Measurements from ENCODE around the gene CLSTN2. TPM values are rescaled to one million over a fixed set of nuclear protein-coding genes. Genes with fewer than 3 reads are reported as not detected.

CLSTN2 gene
- total RNA-seq, 4 donors from 2014 or later = 19.5 to 66.7 (median 42.5) TPM

- no peak for TF ChIP-seq CTCF (IDR thresholded peaks at IDR 0.05; ENCODE audit: low read depth)
These were observed 349.4 kb downstream of the CLSTN2 start for GRCh38 chr3:140284372-140284771.

- no peak for TF ChIP-seq CTCF (IDR thresholded peaks at IDR 0.05; ENCODE audit: low read depth)
These were observed 350.4 kb downstream of the CLSTN2 start for GRCh38 chr3:140285380-140285779.

- TF ChIP-seq CTCF (IDR thresholded peaks at IDR 0.05; ENCODE audit: low read depth) = no peak
These were observed 353.6 kb downstream of the CLSTN2 start for GRCh38 chr3:140288595-140288994.

GRCh38 chr3:140290105-140290504 lies 355.1 kb downstream of the CLSTN2 start:
- no peak for TF ChIP-seq CTCF (IDR thresholded peaks at IDR 0.05; ENCODE audit: low read depth)

GRCh38 chr3:140292170-140292569 lies 357.2 kb downstream of the CLSTN2 start:
- TF ChIP-seq CTCF (IDR thresholded peaks at IDR 0.05; ENCODE audit: low read depth) = no peak

- TF ChIP-seq CTCF (IDR thresholded peaks at IDR 0.05; ENCODE audit: low read depth) = no peak
These were observed 357.7 kb downstream of the CLSTN2 start for GRCh38 chr3:140292684-140293083.

- TF ChIP-seq CTCF (IDR thresholded peaks at IDR 0.05; ENCODE audit: low read depth) = no peak
These were observed 359.1 kb downstream of the CLSTN2 start for GRCh38 chr3:140294058-140294457.

Data from subcutaneous adipose tissue (tissue), 4 donors.